ENCODE results near the gene MSS51.
"Not testable (repeated sequence)": the region's sequence is repeated elsewhere in the genome, so short reads cannot be mapped to it uniquely, and the experiment has no call there.

MSS51 gene

DNA sequence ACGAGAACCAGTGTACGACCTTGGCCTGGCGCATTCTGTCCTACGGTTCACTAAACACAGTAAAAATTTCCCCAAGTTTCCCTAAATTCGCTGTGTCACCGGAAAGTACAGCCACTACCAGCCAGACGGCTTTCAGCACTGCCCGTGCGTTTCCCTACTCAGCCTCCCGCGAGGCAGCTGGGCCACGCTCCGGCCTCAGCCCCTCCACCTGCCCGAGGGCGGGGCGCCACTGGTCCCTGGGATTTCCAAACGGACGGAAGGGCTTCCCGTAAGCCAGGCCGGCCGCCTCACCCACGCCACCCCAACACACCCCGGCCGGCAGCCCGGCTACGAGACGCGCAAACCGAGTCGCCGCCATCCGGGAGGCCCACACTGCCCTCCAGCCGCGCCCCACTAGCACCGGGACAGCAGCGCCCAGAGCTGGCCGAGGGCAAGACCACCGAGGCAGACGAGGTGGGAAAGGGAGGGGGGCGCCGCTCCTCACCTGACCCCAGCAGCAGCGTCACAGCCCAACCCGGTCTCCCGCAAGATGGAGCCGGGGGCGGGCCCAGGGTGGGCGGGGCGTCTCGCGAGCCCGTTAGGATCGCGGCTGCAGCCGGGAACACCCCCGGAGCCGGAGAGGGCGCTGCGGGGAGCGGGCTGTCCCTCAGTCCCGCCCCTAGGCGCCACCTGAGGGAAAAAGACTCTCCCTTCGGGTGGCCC is 19.7 kb downstream of the MSS51 start, which contains the start of gene ANXA7:
Gene ANXA7, minus strand, starts transcription at position 531 of the 702 bp plus-strand sequence. CDS start 13,202 bp downstream, outside the sequence.
- DNase-seq: peak; percentile 92

DNA sequence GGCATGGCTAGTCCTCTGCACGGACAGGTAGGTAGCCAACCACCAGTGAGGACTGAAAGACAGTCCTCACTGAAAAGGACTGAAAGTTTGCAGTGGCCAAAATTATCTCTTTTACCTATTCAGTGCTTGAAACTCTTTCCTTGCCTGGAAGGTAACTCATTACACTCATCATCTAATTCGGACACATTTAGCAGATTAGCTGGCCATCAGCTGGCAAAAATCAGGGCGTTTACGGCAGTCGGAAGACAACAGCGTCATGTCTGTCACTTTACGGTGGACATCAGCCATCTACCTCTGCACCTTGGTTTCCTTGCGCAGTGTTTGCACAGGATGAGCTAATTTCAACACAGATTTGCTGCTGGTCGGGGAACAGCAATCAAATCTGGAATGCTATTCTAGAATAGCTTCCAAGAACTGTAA is 20.2 kb downstream of the MSS51 start:
- DNase-seq: peak; percentile 21

DNA sequence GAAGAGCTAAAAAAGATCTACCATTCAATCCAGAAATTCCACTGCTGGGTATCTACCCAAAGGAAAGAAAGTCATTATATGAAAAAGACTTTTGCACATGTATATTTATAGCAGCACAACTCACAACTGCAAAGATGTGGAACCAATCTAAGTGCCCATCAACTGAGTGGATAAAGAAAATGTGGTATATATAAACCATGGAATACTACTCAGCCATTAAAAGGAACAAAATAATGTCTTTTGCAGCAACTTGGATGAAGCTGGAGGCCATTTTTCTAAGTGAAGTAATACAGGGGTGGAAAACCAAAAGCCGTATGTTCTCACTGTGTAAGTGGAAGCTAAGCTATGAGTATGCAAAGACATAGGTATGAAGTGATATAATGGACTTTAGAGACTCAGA is 22.5 kb downstream of the MSS51 start:
- no peak for DNase-seq

GRCh38 chr10:73408978-73409521 is 24.3 kb downstream of the MSS51 start:
- DNase-seq: no peak

GRCh38 chr10:73408061-73408460 is 25.3 kb downstream of the MSS51 start:
- no peak for DNase-seq

GRCh38 chr10:73407495-73407894 is 25.9 kb downstream of the MSS51 start:
- DNase-seq: no peak

GRCh38 chr10:73406846-73407245 is 26.5 kb downstream of the MSS51 start:
- no peak for DNase-seq

DNA sequence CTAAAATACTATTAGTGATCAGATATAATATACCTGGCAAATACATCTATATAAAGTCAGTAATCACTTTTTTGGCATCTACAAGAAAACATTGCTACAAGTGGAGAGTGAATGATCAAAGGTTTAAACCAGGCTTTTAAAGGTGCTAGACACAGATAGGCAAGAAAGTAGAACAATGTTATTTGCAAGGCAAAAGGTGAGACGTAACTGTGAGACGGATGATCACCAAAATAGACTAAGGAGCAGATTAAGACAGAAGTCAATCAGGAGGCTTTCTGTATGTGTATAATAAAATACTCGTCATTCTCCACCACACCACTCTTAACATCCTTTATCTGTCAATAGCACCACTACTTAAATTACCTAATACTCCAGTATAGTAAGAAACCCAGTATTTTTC is 27.8 kb downstream of the MSS51 start:
- no peak for DNase-seq

GRCh38 chr10:73404690-73405089 is 28.7 kb downstream of the MSS51 start:
- DNase-seq: no peak

DNA sequence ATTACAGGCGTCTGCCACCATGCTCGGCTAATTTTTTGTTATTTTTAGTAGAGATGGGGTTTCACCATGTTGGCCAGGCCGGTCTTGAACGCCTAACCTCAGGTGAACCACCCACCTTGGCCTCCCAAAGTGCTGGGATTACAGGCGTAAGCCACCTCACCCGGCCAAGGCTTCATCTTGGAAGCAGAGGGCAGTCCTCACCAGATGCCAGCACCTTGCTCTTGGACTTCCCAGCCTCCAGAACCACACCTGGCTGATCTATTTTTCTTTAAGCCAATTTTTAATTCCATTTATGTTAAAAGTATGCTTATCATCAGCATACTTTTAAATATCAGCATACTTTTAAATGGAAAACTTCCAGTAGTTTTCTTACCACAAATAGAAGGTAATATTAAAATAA is 31.7 kb downstream of the MSS51 start:
- no peak for DNase-seq

DNA sequence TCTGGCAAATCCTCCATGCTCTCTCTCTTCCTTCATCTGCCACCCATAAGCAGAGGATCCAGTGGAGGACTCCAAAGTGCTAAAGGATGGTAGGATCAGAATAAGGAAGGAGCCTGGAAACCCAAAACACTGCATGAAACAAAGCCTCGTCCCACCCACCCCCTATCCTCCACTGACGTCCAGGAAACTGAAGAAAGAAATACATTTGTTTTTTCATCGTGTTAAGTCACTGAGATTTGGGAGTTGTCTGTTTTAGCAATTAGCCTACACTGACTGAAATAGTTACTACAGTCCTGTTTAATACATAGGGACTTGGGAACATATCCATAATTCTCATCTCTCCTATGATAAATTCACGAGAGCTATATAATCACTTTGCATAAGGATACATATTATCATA is 34.3 kb downstream of the MSS51 start:
- no peak for DNase-seq

- DNase-seq: no peak
These were observed 35.3 kb downstream of the MSS51 start for GRCh38 chr10:73398024-73398423.

DNA sequence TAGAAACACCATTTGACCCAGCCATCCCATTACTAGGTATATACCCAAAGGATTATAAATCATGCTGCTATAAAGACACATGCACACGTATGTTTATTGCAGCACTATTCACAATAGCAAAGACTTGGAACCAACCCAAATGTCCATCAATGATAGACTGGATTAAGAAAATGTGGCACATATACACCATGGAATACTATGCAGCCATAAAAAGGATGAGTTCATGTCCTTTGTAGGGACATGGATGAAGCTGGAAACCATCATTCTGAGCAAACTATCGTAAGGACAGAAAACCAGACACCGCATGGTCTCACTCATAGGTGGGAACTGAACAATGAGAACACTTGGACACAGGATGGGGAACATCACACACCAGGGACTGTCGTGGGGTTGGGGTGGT is 39.0 kb downstream of the MSS51 start:
- DNase-seq: not testable (repeated sequence)

GRCh38 chr10:73388228-73388627 is 45.1 kb downstream of the MSS51 start:
- DNase-seq: no peak

DNA sequence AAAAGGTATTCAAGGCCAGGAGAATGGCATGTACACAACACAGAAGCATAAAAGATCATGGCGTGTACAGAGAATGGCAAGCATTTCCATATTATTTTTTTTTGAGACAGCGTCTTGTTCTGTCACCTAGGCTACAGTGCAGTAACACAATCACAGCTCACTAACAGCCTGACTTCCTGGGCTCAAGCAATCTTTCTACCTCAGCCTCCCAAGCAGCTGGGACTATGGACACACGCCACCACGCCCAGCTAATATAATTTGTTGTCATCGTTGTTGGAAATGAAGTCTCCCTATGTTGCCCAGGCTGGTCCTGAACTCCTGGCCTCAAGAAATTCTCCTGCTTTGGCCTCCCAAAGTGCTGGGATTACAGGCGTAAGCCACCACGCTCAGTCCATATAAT is 46.8 kb downstream of the MSS51 start:
- DNase-seq: no peak

DNA sequence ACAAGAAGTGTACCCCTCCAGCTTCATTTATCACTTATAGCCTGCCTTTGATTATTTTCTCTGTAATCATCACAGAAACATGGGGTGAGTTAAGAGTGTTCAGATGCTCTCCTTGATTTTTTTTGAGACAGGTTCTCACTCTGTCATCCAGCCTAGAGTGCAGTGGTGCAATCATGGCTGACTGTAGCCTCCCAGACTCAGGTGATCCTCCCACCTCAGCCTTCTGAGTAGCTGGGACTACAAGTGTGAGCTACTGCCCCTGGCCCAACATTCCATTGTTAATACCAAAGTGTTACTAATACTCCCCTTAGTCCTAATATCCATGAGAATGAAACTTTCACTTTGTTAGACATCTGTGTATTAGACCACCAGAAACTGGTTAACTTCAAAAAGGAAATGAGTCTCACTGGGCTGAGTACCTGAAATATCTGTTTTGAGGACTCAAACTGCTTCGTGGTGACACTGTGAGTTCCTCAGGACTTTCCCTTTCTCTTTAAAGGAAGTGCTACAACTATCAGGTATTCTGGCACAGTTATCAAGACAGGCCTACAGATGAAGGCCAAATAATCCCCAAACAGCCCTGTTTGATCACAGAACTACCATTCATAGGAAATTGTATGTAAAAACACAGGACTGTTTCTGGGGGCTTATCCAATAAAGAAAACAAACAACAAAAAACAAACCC is 54.2 kb downstream of the MSS51 start:
- DNase-seq: no peak

- DNase-seq: no peak
These were observed 56.7 kb downstream of the MSS51 start for GRCh38 chr10:73376679-73377078.

All from T-helper 9 cell (primary cell).